H9 (cell line): ENCODE results near the gene MAGEA11. TPM values are rescaled to one million over a fixed set of nuclear protein-coding genes. Genes with fewer than 3 reads are reported as not detected.

Experiments
- DNase-seq: peaks from one replicate; pipeline ENCODE4 v3.0.0-alpha.2; 2017
- H2AFZ ChIP-seq: one replicate; pipeline ENCODE4 v1.6.1; 2013; ENCODE audit warnings: mild to moderate bottlenecking, low read length, control low read depth, moderate library complexity
- H2AK5ac ChIP-seq: 2 replicates; pipeline ENCODE4 v1.6.1; 2013; ENCODE audit warnings: low read length, control low read depth, mixed read lengths; ENCODE audit not compliant: insufficient read length
- H2BK120ac ChIP-seq: one replicate; pipeline ENCODE4 v1.6.1; 2013; ENCODE audit warnings: low read depth, mild to moderate bottlenecking, low read length, control low read depth, inconsistent platforms; ENCODE audit not compliant: poor library complexity, severe bottlenecking
- H2BK12ac ChIP-seq: 2 replicates; pipeline ENCODE4 v1.6.1; 2013; ENCODE audit warnings: low read length, control low read depth, mixed read lengths, low read depth; ENCODE audit not compliant: insufficient read length
- H2BK15ac ChIP-seq: 2 replicates; pipeline ENCODE4 v1.6.1; 2013; ENCODE audit warnings: low read depth, low read length, control low read depth
- H2BK20ac ChIP-seq: one replicate; pipeline ENCODE4 v1.6.1; 2013; ENCODE audit warnings: low read depth, mild to moderate bottlenecking, low read length, control low read depth, inconsistent platforms; ENCODE audit not compliant: poor library complexity, severe bottlenecking
- H2BK5ac ChIP-seq: 2 replicates; pipeline ENCODE4 v1.6.1; 2013; ENCODE audit warnings: low read length, control low read depth, mixed read lengths; ENCODE audit not compliant: insufficient read length
- H3K14ac ChIP-seq: 2 replicates; pipeline ENCODE4 v1.6.1; 2013; ENCODE audit warnings: low read length, control low read depth; ENCODE audit not compliant: insufficient read depth
- H3K18ac ChIP-seq: 2 replicates; pipeline ENCODE4 v1.6.1; 2013; ENCODE audit warnings: low read depth, mild to moderate bottlenecking, mixed read lengths, low read length, control low read depth; ENCODE audit not compliant: insufficient read length
- H3K23ac ChIP-seq: 2 replicates; pipeline ENCODE4 v1.6.1; 2013; ENCODE audit warnings: low read length, control low read depth, mixed read lengths, low read depth; ENCODE audit not compliant: insufficient read length
- H3K23me2 ChIP-seq: 2 replicates; pipeline ENCODE4 v1.6.1; 2013; ENCODE audit warnings: low read depth, mild to moderate bottlenecking, mixed read lengths, low read length, control low read depth; ENCODE audit not compliant: insufficient read length, poor library complexity, severe bottlenecking
- H3K27ac ChIP-seq: 2 replicates; pipeline ENCODE4 v1.5.1; 2013; ENCODE audit warnings: low read length, control low read depth, mixed read lengths, low read depth; ENCODE audit not compliant: insufficient read length
- H3K27me3 ChIP-seq: 2 replicates; pipeline ENCODE4 v1.6.1; 2013; ENCODE audit warnings: low read length, control low read depth, inconsistent platforms; ENCODE audit not compliant: insufficient read depth
- H3K4ac ChIP-seq: 2 replicates; pipeline ENCODE4 v1.6.1; 2013; ENCODE audit warnings: low read depth, mild to moderate bottlenecking, control low read depth, inconsistent platforms, low read length, moderate library complexity
- H3K4me1 ChIP-seq: 2 replicates; pipeline ENCODE4 v1.6.1; 2013; ENCODE audit warnings: low read length, control low read depth, inconsistent platforms; ENCODE audit not compliant: insufficient read depth
- H3K4me2 ChIP-seq: 2 replicates; pipeline ENCODE4 v1.6.1; 2013; ENCODE audit warnings: low read length, control low read depth, mixed read lengths; ENCODE audit not compliant: insufficient read length, insufficient read depth
- H3K56ac ChIP-seq: 2 replicates; pipeline ENCODE4 v1.6.1; 2013; ENCODE audit warnings: low read depth, mild to moderate bottlenecking, mixed read lengths, low read length, control low read depth; ENCODE audit not compliant: insufficient read length
- H3K79me1 ChIP-seq: 2 replicates; pipeline ENCODE4 v1.6.1; 2013; ENCODE audit warnings: low read depth, mild to moderate bottlenecking, moderate library complexity, low read length, control low read depth, inconsistent platforms; ENCODE audit not compliant: insufficient read depth, poor library complexity, severe bottlenecking
- H3K79me2 ChIP-seq: 2 replicates; pipeline ENCODE4 v1.6.1; 2013; ENCODE audit warnings: low read length, control low read depth, inconsistent platforms; ENCODE audit not compliant: insufficient read depth
- H3K9ac ChIP-seq: 2 replicates; pipeline ENCODE4 v1.6.1; 2013; ENCODE audit warnings: low read length, control low read depth, mixed read lengths; ENCODE audit not compliant: insufficient read length; ENCODE audit errors: extremely low read depth
- H3K9me3 ChIP-seq: one replicate; pipeline ENCODE4 v1.6.1; 2013; ENCODE audit warnings: low read depth, low read length, inconsistent platforms; ENCODE audit not compliant: control insufficient read depth
- H3T11ph ChIP-seq: one replicate; pipeline ENCODE4 v1.6.1; 2013; ENCODE audit warnings: mild to moderate bottlenecking, low read length, control low read depth, inconsistent platforms
- H4K20me1 ChIP-seq: one replicate; pipeline ENCODE4 v1.6.1; 2013; ENCODE audit not compliant: control insufficient read depth, insufficient read length, insufficient read depth
- H4K5ac ChIP-seq: 2 replicates; pipeline ENCODE4 v1.6.1; 2013; ENCODE audit warnings: low read depth, mild to moderate bottlenecking, mixed read lengths, low read length, control low read depth; ENCODE audit not compliant: insufficient read length
- H4K8ac ChIP-seq: replicated peaks from 2 replicates; pipeline ENCODE4 v1.6.1; 2013; ENCODE audit warnings: low read length, control low read depth, mixed read lengths, low read depth; ENCODE audit not compliant: insufficient read length
- H4K91ac ChIP-seq: 2 replicates; pipeline ENCODE4 v1.6.1; 2013; ENCODE audit warnings: low read depth, mild to moderate bottlenecking, moderate library complexity, mixed read lengths, low read length, control low read depth; ENCODE audit not compliant: insufficient read length
- H3K27ac Mint-ChIP-seq, 3 experiments: 2 replicates in 2 of 3; 3 replicates in 1 of 3; pipeline ENCODE4 v1.8.0; 2020 to 2021; ENCODE audit warnings: mixed read lengths in 3 of 3, mild to moderate bottlenecking in 1 of 3, moderate library complexity in 1 of 3
- H3K27me3 Mint-ChIP-seq: 2 replicates; pipeline ENCODE4 v1.8.0; 2021; ENCODE audit warnings: low read depth, mild to moderate bottlenecking, moderate library complexity, mixed read lengths
- H3K36me3 Mint-ChIP-seq, 3 experiments: 2 replicates in 2 of 3; 3 replicates in 1 of 3; pipeline ENCODE4 v1.8.0; 2020 to 2021; ENCODE audit warnings: low read depth in 3 of 3, mixed read lengths in 3 of 3; ENCODE audit not compliant: insufficient read depth in 1 of 3
- H3K4me1 Mint-ChIP-seq, 2 experiments: 2 replicates each; pipeline ENCODE4 v1.8.0; 2020; ENCODE audit warnings: mixed read lengths in 2 of 2
- H3K4me3 Mint-ChIP-seq, 2 experiments: 2 replicates in 1 of 2; 3 replicates in 1 of 2; pipeline ENCODE4 v1.8.0; 2020 to 2021; ENCODE audit warnings: mild to moderate bottlenecking in 2 of 2, mixed read lengths in 2 of 2, moderate library complexity in 1 of 2
- H3K9me3 Mint-ChIP-seq, 2 experiments: 2 replicates in 1 of 2; 3 replicates in 1 of 2; pipeline ENCODE4 v1.8.0; 2020; ENCODE audit warnings: mild to moderate bottlenecking in 2 of 2, mixed read lengths in 2 of 2, moderate library complexity in 1 of 2
- CTCF ChIP-seq: fragments of 200-600 bp; sonication (generic); conservative IDR thresholded peaks from 3 replicates; pipeline ENCODE4 v1.8.0; 2021; ENCODE audit warnings: antibody characterized with exemption, mild to moderate bottlenecking
- WGBS: extraction: QIAGEN DNeasy Blood & Tissue Kit; methylation state at CpG from one replicate; pipeline ENCODE4 v1.1.7; 2013; ENCODE audit warnings: missing lambda C conversion rate, low lambda C conversion rate, mixed read lengths; ENCODE audit not compliant: insufficient read length; ENCODE audit errors: extremely low coverage; 5-methylcytosine and 5-hydroxymethylcytosine counted together
- total RNA-seq: library from RNA; stranded (reverse); gene quantifications from 2 replicates; pipeline ENCODE4 v1.2.1, GENCODE V29; 2021

Gene MAGEA11
- total RNA-seq, 1 experiment from 2014 or later = not detected

- Mint-ChIP-seq H3K27ac (no peak overlapping the region; a peak in 2 of 7 replicates), H3K4me3 (no peak overlapping the region), H3K9me3 (peaks cover 60 to 65% of the 10 kb centered on the region in 2 experiments), H3K27me3 (peaks cover 9% of the 10 kb centered on the region), H3K36me3 (peaks cover 0 to 5% (median 3%) of the 10 kb centered on the region in 3 experiments; a peak in 4 of 7 replicates), H3K4me1 (no peaks in the 10 kb centered on the region)
- TF ChIP-seq CTCF = no peak
- no peak overlapping the region for H2AFZ ChIP-seq
- H4K5ac ChIP-seq = no peak overlapping the region
- H4K91ac ChIP-seq = no peak overlapping the region
- H3K27ac ChIP-seq = no peak overlapping the region
- H3K18ac ChIP-seq = no peak overlapping the region
- H3K4ac ChIP-seq = no peak overlapping the region
- no peak overlapping the region for H3K14ac ChIP-seq
- H3K23ac ChIP-seq = no peak overlapping the region
- no peak overlapping the region for H4K8ac ChIP-seq
- H3K79me1 ChIP-seq = no peaks in the 10 kb centered on the region
- no peak overlapping the region for H3T11ph ChIP-seq
- peaks cover 29% of the 10 kb centered on the region for H3K9me3 ChIP-seq
- DNase-seq = no peak
- H2BK5ac ChIP-seq = no peak overlapping the region
- H3K4me2 ChIP-seq = no peak overlapping the region
- no peak overlapping the region for H3K56ac ChIP-seq
- WGBS = no CpG with 5 or more reads among the region's 8 CpGs
- no peak overlapping the region for H3K9ac ChIP-seq
- no peaks in the 10 kb centered on the region for H3K4me1 ChIP-seq
- H3K79me2 ChIP-seq = no peaks in the 10 kb centered on the region
- H2AK5ac ChIP-seq = no peak overlapping the region
- no peaks in the 10 kb centered on the region for H3K27me3 ChIP-seq
- H2BK120ac ChIP-seq = no peak overlapping the region
- no peak overlapping the region for H2BK12ac ChIP-seq
- H3K23me2 ChIP-seq = no peaks in the 10 kb centered on the region
- no peak overlapping the region for H2BK20ac ChIP-seq
- H4K20me1 ChIP-seq = no peaks in the 10 kb centered on the region
- no peak overlapping the region for H2BK15ac ChIP-seq
These were observed 45.6 kb downstream of the MAGEA11 start for GRCh38 chrX:149757206-149758067.
